Testis (tissue), 3 donors: ENCODE measurements around the gene EGFL8. TPM values are rescaled to one million over a fixed set of nuclear protein-coding genes. Genes with fewer than 3 reads are reported as not detected.

ENCODE experiments used
- DNase-seq: peaks from one replicate; pipeline ENCODE4 v3.0.0-alpha.2; 2019
- H3K27ac ChIP-seq, 2 donors: fragments of 200-600 bp; sonication (generic); one replicate each; pipeline ENCODE4 v1.5.1; 2019
- H3K27me3 ChIP-seq: fragments of 200-600 bp; sonication (generic); one replicate; pipeline ENCODE4 v1.5.1; 2019
- H3K36me3 ChIP-seq: fragments of 200-600 bp; sonication (generic); one replicate; pipeline ENCODE4 v1.5.1; 2017; ENCODE audit warnings: low read depth; ENCODE audit errors: missing control alignments
- H3K4me1 ChIP-seq: fragments of 200-600 bp; sonication (generic); one replicate; pipeline ENCODE4 v1.5.1; 2019
- H3K4me3 ChIP-seq, 2 donors: fragments of 200-600 bp; sonication (generic); one replicate each; pipeline ENCODE4 v1.5.1; 2017 to 2019
- H3K9me3 ChIP-seq: fragments of 200-600 bp; sonication (generic); one replicate; pipeline ENCODE4 v1.5.1; 2017
- POLR2A ChIP-seq: fragments of 450-650 bp; IDR thresholded peaks from one replicate; pipeline ENCODE4 v1.6.1; 2017; ENCODE audit warnings: antibody characterized with exemption, mild to moderate bottlenecking, moderate library complexity
- WGBS, 2 donors: methylation state at CpG; one replicate each; pipeline ENCODE4 v1.1.5; 2018; 5-methylcytosine and 5-hydroxymethylcytosine counted together
- intact Hi-C: fragments of 100-400 bp; cut with DNase I; formaldehyde crosslinking; loops from one replicate; pipeline ENCODE4 v1.15.1; 2023; ENCODE audit warnings: low total_unique reads
- polyA plus RNA-seq: library from polyadenylated mRNA; stranded (reverse); fragments of 350-450 nt; fragmentation: Illumina TruSeq; extraction: RNeasy Lipid Tissue Mini Kit (QIAGEN cat#74804); gene quantifications from one replicate; pipeline ENCODE4 v1.2.3, GENCODE V29; 2014; ENCODE audit warnings: low read depth, low replicate concordance; ENCODE audit not compliant: insufficient read depth
- total RNA-seq, 2 donors: library from RNA; depleted of rRNA; stranded (reverse); fragments of >200 nt; gene quantifications; one replicate each; pipeline ENCODE4 v1.2.3, GENCODE V29; 2016
- TF ChIP-seq, protein P1 (sequence below), 3 experiments: fragments of 450-650 bp in 2 of 3; fragments of 200-600 bp in 1 of 3; sonication (generic) in 1 of 3; IDR thresholded peaks; one replicate each; pipeline ENCODE4 v1.5.1; 2016 to 2019; ENCODE audit warnings: antibody characterized with exemption in 3 of 3, mild to moderate bottlenecking in 2 of 3, moderate library complexity in 1 of 3

Gene EGFL8
- total and polyA plus RNA-seq, 3 donors from 2014 or later: 13.9 to 25.7 (median 24.3) TPM

DNA sequence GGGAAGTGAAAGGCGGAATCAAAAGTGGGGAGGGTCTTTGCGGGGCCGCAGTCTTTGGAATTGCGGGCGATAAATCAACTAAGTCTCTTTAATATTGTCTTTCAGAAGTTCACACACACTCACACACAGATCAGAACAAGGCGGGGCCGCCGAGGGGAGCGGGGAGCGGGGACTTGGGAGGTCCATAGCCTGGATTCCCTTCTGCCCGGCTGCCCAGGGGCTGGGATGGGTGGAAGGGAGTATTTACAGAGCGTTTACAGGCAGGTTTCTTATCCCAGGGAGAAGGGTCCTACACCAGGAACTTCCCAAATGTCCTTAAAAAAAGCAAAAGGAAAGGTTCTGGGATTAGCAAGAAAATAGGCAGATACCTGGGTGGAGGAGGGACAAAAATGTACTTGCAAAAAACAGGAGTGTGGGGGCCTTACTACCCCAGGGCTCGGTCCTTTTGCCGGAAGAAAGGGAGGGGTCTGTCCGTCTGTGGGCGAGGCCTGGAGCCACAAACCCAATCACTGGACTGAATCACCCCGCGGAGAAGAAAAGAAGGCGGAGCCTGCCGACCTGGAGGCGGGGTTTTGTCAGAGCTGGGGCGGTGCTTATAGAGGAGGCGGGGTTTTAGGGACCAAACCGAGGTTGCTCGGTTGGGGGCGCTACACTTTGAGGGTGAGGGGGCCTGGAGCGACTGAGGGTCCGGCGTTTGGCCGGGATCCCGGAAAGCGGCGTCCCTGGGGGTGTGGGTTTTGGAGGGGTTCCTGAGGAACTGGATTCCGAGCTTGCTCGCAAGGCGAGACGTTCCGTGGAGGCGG, 15.9 kb upstream of the EGFL8 start:
- WGBS, 2 donors: 49 to 50% methylated on average over 39 of the region's 39 CpGs
- DNase-seq: peak; percentile 73
- TF ChIP-seq, protein P1, sequence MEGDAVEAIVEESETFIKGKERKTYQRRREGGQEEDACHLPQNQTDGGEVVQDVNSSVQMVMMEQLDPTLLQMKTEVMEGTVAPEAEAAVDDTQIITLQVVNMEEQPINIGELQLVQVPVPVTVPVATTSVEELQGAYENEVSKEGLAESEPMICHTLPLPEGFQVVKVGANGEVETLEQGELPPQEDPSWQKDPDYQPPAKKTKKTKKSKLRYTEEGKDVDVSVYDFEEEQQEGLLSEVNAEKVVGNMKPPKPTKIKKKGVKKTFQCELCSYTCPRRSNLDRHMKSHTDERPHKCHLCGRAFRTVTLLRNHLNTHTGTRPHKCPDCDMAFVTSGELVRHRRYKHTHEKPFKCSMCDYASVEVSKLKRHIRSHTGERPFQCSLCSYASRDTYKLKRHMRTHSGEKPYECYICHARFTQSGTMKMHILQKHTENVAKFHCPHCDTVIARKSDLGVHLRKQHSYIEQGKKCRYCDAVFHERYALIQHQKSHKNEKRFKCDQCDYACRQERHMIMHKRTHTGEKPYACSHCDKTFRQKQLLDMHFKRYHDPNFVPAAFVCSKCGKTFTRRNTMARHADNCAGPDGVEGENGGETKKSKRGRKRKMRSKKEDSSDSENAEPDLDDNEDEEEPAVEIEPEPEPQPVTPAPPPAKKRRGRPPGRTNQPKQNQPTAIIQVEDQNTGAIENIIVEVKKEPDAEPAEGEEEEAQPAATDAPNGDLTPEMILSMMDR (IDR thresholded peaks at IDR 0.05): no peak
- TF ChIP-seq POLR2A: no peak
- Histone ChIP-seq H3K36me3 (no peaks in the 10 kb centered on the region), H3K27ac (no peak overlapping the region), H3K4me3 (peak overlapping the region; percentile 6 to 12), H3K9me3 (no peaks in the 10 kb centered on the region), H3K4me1 (peaks cover 16% of the 10 kb centered on the region), H3K27me3 (no peaks in the 10 kb centered on the region)
- intact Hi-C loops: no loop called here

- H3K9me3 ChIP-seq: no peaks in the 10 kb centered on the region
- intact Hi-C loops: no loop called here
- no peak for DNase-seq
- H3K36me3 ChIP-seq: no peaks in the 10 kb centered on the region
- H3K27me3 ChIP-seq: no peaks in the 10 kb centered on the region
- TF ChIP-seq POLR2A: no peak
- TF ChIP-seq, protein P1 (IDR thresholded peaks at IDR 0.05): no peak
- H3K4me1 ChIP-seq: peaks cover 16% of the 10 kb centered on the region
- peak overlapping the region in 1 of 2 donors; percentile 6 for H3K4me3 ChIP-seq
- no peak overlapping the region for H3K27ac ChIP-seq
- WGBS, 2 donors: 69 to 70% methylated on average over 34 to 47 of the region's 47 CpGs
These were observed 15.2 kb upstream of the EGFL8 start for GRCh38 chr6:32149092-32149755.

DNA sequence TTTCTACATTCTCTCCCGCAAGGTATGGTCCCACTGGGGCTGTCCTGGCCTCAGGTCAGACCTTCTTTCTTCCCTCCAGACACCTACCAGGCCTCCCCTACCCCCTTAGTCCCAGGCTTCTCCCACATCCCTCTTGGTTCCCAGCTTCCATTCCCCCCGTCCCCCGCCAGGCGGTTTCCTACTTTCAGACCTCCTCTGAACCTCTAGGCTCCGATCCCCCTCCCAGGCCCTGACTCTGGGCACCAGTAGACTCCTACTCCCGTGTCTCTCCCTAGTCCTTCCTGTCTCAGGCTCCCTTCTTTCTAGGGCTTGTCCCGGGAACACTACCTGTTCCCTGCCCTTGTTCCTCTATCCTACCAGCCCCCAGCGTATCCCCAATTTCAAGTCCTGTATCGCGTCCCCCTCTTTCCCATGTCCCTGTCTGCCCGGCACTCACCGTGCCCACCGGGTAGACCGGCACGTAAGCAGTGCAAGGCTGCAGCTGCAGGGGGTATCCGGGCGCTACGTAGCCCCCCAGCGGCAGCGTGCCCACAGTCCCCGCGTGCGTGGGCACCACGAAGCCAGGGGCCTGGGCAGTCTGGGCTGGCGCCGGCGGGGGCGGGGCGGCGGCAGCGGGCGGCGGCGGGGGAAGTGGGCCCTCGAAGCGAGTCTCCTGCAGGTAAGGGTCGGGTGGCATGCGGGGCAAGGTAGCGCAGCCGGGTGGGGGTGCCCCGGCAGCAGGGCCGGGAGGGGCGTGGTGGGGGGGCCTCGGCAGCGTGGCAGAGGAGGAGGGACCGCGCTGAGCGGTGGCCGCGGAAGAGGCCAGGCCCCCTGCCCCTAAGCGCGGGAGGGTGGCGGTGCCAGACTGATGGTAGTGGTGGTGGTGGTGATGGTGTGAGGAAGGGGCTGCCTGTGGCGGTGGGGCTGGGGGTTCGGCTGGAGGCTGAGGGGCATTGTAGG, 14.2 kb upstream of the EGFL8 start:
- DNase-seq: no peak
- H3K9me3 ChIP-seq: no peaks in the 10 kb centered on the region
- H3K27ac ChIP-seq: no peak overlapping the region
- no peak for TF ChIP-seq POLR2A
- TF ChIP-seq, protein P1 (IDR thresholded peaks at IDR 0.05): no peak
- peaks cover 22% of the 10 kb centered on the region for H3K4me1 ChIP-seq
- intact Hi-C loops: no loop called here
- H3K27me3 ChIP-seq: no peaks in the 10 kb centered on the region
- no peak overlapping the region for H3K4me3 ChIP-seq
- H3K36me3 ChIP-seq: no peaks in the 10 kb centered on the region
- WGBS, 2 donors: 44 to 47% methylated on average over 25 to 55 of the region's 55 CpGs

GRCh38 chr6:32151181-32151862, 13.1 kb upstream of the EGFL8 start:
- 20 to 25% methylated on average over 8 of the region's 8 CpGs for WGBS, 2 donors
- Histone ChIP-seq H3K4me1 (peaks cover 27% of the 10 kb centered on the region), H3K36me3 (no peaks in the 10 kb centered on the region), H3K27me3 (no peaks in the 10 kb centered on the region), H3K27ac (peak overlapping the region; percentile 39 to 44), H3K4me3 (peak overlapping the region; percentile 39 to 56), H3K9me3 (no peaks in the 10 kb centered on the region)
- intact Hi-C loops: no loop called here
- TF ChIP-seq POLR2A: no peak
- TF ChIP-seq, protein P1 (IDR thresholded peaks at IDR 0.05): no peak
- DNase-seq: no peak
